Measurements from ENCODE around the gene SHISA2. TPM values are rescaled to one million over a fixed set of nuclear protein-coding genes. Genes with fewer than 3 reads are reported as not detected.

Gene SHISA2
- total and polyA plus RNA-seq, 2 of the 8 experiments (the other 6 are each of a cell fraction or from before 2014, with no cell fraction given), result 10.2 to 23.8 TPM

- H3K9ac ChIP-seq (replicated peaks in 1 of 4; ENCODE audit: extremely low read depth in 1 of 4, low read depth in 3 of 4, low read length in 3 of 4), result no peak overlapping the region
- no peak overlapping the region for H4K5ac ChIP-seq (ENCODE audit: insufficient read length, low read depth, low read length)
- no peaks in the 10 kb centered on the region for H3K79me1 ChIP-seq (ENCODE audit: low read depth, low read length)
- H4K20me1 ChIP-seq (replicated peaks in 1 of 2; ENCODE audit: control insufficient read depth in 1 of 2, insufficient read depth in 2 of 2, low read length in 2 of 2), result no peaks in the 10 kb centered on the region
- no peak overlapping the region for H2BK12ac ChIP-seq (ENCODE audit: low read depth, low read length)
- no peak overlapping the region for H4K91ac ChIP-seq (replicated peaks; ENCODE audit: insufficient read length, low read length)
- H3K18ac ChIP-seq (ENCODE audit: extremely low read depth, low read length), result no peak overlapping the region
- CTCF ChIA-PET (ENCODE audit: partially characterized antibody), result interaction anchor here (1.5 to 9.2 kb wide), 3 partner anchors 8 to 455 kb away, joined by 3 to 53 read pairs (median 7); no protein-coding TSS in a partner anchor
- 0 out of 8 replicates have a peak, but pooled peaks cover 0 to 2% (median 0%) of the 10 kb centered on the region in 4 experiments for H3K36me3 ChIP-seq (ENCODE audit: control insufficient read depth in 2 of 4, insufficient read depth in 4 of 4, low read length in 3 of 4)
- H3K27ac ChIP-seq (ENCODE audit: low read depth, low read length), result no peak overlapping the region
- H3K14ac ChIP-seq (ENCODE audit: insufficient read length), result no peak overlapping the region
- no peak overlapping the region for H3K23ac ChIP-seq (ENCODE audit: insufficient read length)
- H3K23me2 ChIP-seq (ENCODE audit: low read depth, low read length), result no peaks in the 10 kb centered on the region
- POLR2A ChIA-PET (ENCODE audit: partially characterized antibody), result interaction anchor here (1.1 to 1.8 kb wide), 2 partner anchors 20 to 21 kb away, joined by 3 to 6 read pairs; partner anchors contain the start of gene SHISA2
- no peak overlapping the region for H2BK120ac ChIP-seq (replicated peaks; ENCODE audit: low read depth, low read length)
- no peaks in the 10 kb centered on the region for H3K79me2 ChIP-seq (ENCODE audit: control insufficient read depth in 1 of 2, insufficient read depth in 2 of 2, low read length in 2 of 2)
- peak in 1 of 2 experiments; percentile 39 for DNase-seq (ENCODE audit: low read depth in 1 of 2, low spot score in 2 of 2)
- peaks cover 0 to 14% (median 6%) of the 10 kb centered on the region in 4 experiments; a peak in 5 of 7 replicates for H3K4me1 ChIP-seq (replicated peaks in 1 of 4; ENCODE audit: control insufficient read depth in 3 of 4, insufficient read depth in 4 of 4, low read length in 3 of 4)
- H2BK15ac ChIP-seq (ENCODE audit: low read length), result no peak overlapping the region
- no peak overlapping the region for H3K4ac ChIP-seq (replicated peaks; ENCODE audit: insufficient read length, low read depth, low read length)
- H3K4me2 ChIP-seq (ENCODE audit: insufficient read depth in 1 of 2, low read depth in 2 of 2, low read length in 2 of 2), result no peak overlapping the region
- H2AK5ac ChIP-seq (ENCODE audit: low read depth, low read length), result no peak overlapping the region
- no peak overlapping the region for H3K56ac ChIP-seq (replicated peaks; ENCODE audit: insufficient read length, low read depth, low read length)
- peaks cover 5 to 6% of the 10 kb centered on the region in 2 experiments; a peak in 3 of 4 replicates for H3K9me3 ChIP-seq (ENCODE audit: insufficient read depth in 2 of 2, low read depth in 1 of 2, low read length in 1 of 2)
- no peak overlapping the region; the same call in 1 of the 2 replicates for H2BK20ac ChIP-seq (ENCODE audit: low read length)
- H3K27me3 ChIP-seq (replicated peaks in 1 of 4; ENCODE audit: control insufficient read depth in 3 of 4, extremely low read depth in 1 of 4, insufficient read depth in 3 of 4, low read length in 3 of 4), result no peaks in the 10 kb centered on the region
- no peak for FAIRE-seq
- no peak overlapping the region for H3K4me3 ChIP-seq (ENCODE audit: extremely low read depth in 1 of 4, insufficient read depth in 2 of 4, low read depth in 3 of 4, low read length in 4 of 4)
- no peak overlapping the region for H2BK5ac ChIP-seq (ENCODE audit: low read depth, low read length)
- 0 out of 2 replicates have a peak overlapping the region, but pooled peaks have one; percentile 1 for H2AFZ ChIP-seq (ENCODE audit: low read length)
- WGBS, 2 experiments (ENCODE audit: extremely low coverage in 1 of 2, insufficient coverage in 1 of 2, insufficient read length in 1 of 2, insufficient replicate concordance in 2 of 2, low coverage in 1 of 2, low lambda C conversion rate in 2 of 2, missing lambda C conversion rate in 1 of 2), result 88% methylated on average over 4 of the region's 4 CpGs; no CpG with 5 or more reads in 1 of the 2 experiments
- H4K8ac ChIP-seq (ENCODE audit: extremely low read depth, insufficient read depth, low read length), result no peak overlapping the region
- no peak for TF ChIP-seq ATF2 (IDR thresholded peaks at IDR 0.05; ENCODE audit: low read length)
- TF ChIP-seq TAF1 (IDR thresholded peaks at IDR 0.05; ENCODE audit: low read depth, low read length), result no peak
- TF ChIP-seq TCF12 (IDR thresholded peaks at IDR 0.05; ENCODE audit: low read depth, low read length), result no peak
- no peak for TF ChIP-seq SIX5 (IDR thresholded peaks at IDR 0.05; ENCODE audit: low read depth, low read length)
- no peak for TF ChIP-seq JUND (IDR thresholded peaks at IDR 0.05; ENCODE audit: low read length)
- no peak for TF ChIP-seq USF2 (IDR thresholded peaks at IDR 0.05; ENCODE audit: low read length)
- TF ChIP-seq KDM4A (IDR thresholded peaks at IDR 0.05; ENCODE audit: low read depth, low read length, severe bottlenecking), result no peak
- no peak for TF ChIP-seq EZH2 (IDR thresholded peaks at IDR 0.05; ENCODE audit: low read depth, low read length, severe bottlenecking)
- no peak for TF ChIP-seq PHF8 (conservative IDR thresholded peaks at IDR 0.05; ENCODE audit: low read depth, low read length)
- TF ChIP-seq RBBP5 (IDR thresholded peaks at IDR 0.05; ENCODE audit: borderline replicate concordance, low read depth, low read length), result no peak
These were observed 22.2 kb downstream of the SHISA2 start for GRCh38 chr13:26029581-26030136.
